Measurements from ENCODE around the gene FAM120C. TPM values are rescaled to one million over a fixed set of nuclear protein-coding genes. Genes with fewer than 3 reads are reported as not detected.

FAM120C gene
- total and polyA plus RNA-seq, 8 donors = 3.4 to 7.3 (median 4.6) TPM

- Histone ChIP-seq H3K27me3 (no peaks in the 10 kb centered on the region), H3K27ac (no peak overlapping the region), H3K4me3 (no peak overlapping the region), H3K9me3 (peaks cover 0 to 3% (median 0%) of the 10 kb centered on the region in 4 donors), H3K36me3 (no peaks in the 10 kb centered on the region), H3K4me1 (no peaks in the 10 kb centered on the region)
- no peak for ATAC-seq
- no peak for FAIRE-seq
- TF ChIP-seq CTCF (IDR thresholded peaks at IDR 0.05) = no peak
- 26 to 28% methylated on average over 4 of the region's 4 CpGs for WGBS, 2 donors
- no peak for DNase-seq
- intact Hi-C loops (cut with DNase I) = no loop called here
These were observed 16.1 kb downstream of the FAM120C start for GRCh38 chrX:54166915-54167314.

- H3K9me3 ChIP-seq = no peaks in the 10 kb centered on the region
- no peaks in the 10 kb centered on the region for H3K27me3 ChIP-seq
- no peaks in the 10 kb centered on the region for H3K4me1 ChIP-seq
- no peaks in the 10 kb centered on the region for H3K36me3 ChIP-seq
- FAIRE-seq = no peak
- H3K4me3 ChIP-seq = no peak overlapping the region
- intact Hi-C loops (cut with DNase I) = no loop called here
- no peak overlapping the region for H3K27ac ChIP-seq
- no peak for DNase-seq
- ATAC-seq = no peak
- TF ChIP-seq CTCF (IDR thresholded peaks at IDR 0.05) = no peak
These were observed 25.5 kb downstream of the FAM120C start for GRCh38 chrX:54157561-54157960.

GRCh38 chrX:54134269-54134668 lies 48.8 kb downstream of the FAM120C start:
- H3K9me3 ChIP-seq = no peaks in the 10 kb centered on the region
- WGBS, 2 donors = 62 to 78% methylated on average over 2 of the region's 2 CpGs
- H3K4me1 ChIP-seq = no peaks in the 10 kb centered on the region
- H3K36me3 ChIP-seq = no peaks in the 10 kb centered on the region
- FAIRE-seq = no peak
- no peak overlapping the region for H3K4me3 ChIP-seq
- no peak for DNase-seq
- no peaks in the 10 kb centered on the region for H3K27me3 ChIP-seq
- TF ChIP-seq CTCF (IDR thresholded peaks at IDR 0.05) = no peak
- H3K27ac ChIP-seq = no peak overlapping the region
- intact Hi-C loops (cut with DNase I) = no loop called here
- ATAC-seq = no peak

- WGBS, 2 donors = 84 to 98% methylated on average over 7 of the region's 7 CpGs
- FAIRE-seq (no peak), ATAC-seq (no peak), DNase-seq (no peak)
- Histone ChIP-seq H3K9me3 (no peaks in the 10 kb centered on the region), H3K36me3 (no peaks in the 10 kb centered on the region), H3K27me3 (no peaks in the 10 kb centered on the region), H3K27ac (no peak overlapping the region), H3K4me1 (no peaks in the 10 kb centered on the region), H3K4me3 (no peak overlapping the region)
- no peak for TF ChIP-seq CTCF (IDR thresholded peaks at IDR 0.05)
- intact Hi-C loops (cut with DNase I) = no loop called here
These were observed 66.7 kb downstream of the FAM120C start for GRCh38 chrX:54116391-54116790.

GRCh38 chrX:54093571-54093970 lies 89.5 kb downstream of the FAM120C start:
- DNase-seq (no peak), FAIRE-seq (no peak), ATAC-seq (no peak)
- no peak for TF ChIP-seq CTCF (IDR thresholded peaks at IDR 0.05)
- H3K36me3 ChIP-seq = no peaks in the 10 kb centered on the region
- H3K4me3 ChIP-seq = no peak overlapping the region
- no peak overlapping the region for H3K27ac ChIP-seq
- intact Hi-C loops (cut with DNase I) = no loop called here
- no peaks in the 10 kb centered on the region for H3K4me1 ChIP-seq
- H3K9me3 ChIP-seq = no peaks in the 10 kb centered on the region
- WGBS, 2 donors = 54 to 61% methylated on average over 2 of the region's 2 CpGs
- no peaks in the 10 kb centered on the region for H3K27me3 ChIP-seq

Data from pancreas (tissue), 10 donors.